SKM-1 (cell line): ENCODE data around the gene BCAS3.
"Not testable (repeated sequence)": the region's sequence is repeated elsewhere in the genome, so short reads cannot be mapped to it uniquely, and the experiment has no call there.

Experiments used
- DNase-seq: peaks from one replicate; lab custom pipeline; 2025; ENCODE audit not compliant: unreplicated experiment; lab: John Stamatoyannopoulos, UW

Gene BCAS3

DNA sequence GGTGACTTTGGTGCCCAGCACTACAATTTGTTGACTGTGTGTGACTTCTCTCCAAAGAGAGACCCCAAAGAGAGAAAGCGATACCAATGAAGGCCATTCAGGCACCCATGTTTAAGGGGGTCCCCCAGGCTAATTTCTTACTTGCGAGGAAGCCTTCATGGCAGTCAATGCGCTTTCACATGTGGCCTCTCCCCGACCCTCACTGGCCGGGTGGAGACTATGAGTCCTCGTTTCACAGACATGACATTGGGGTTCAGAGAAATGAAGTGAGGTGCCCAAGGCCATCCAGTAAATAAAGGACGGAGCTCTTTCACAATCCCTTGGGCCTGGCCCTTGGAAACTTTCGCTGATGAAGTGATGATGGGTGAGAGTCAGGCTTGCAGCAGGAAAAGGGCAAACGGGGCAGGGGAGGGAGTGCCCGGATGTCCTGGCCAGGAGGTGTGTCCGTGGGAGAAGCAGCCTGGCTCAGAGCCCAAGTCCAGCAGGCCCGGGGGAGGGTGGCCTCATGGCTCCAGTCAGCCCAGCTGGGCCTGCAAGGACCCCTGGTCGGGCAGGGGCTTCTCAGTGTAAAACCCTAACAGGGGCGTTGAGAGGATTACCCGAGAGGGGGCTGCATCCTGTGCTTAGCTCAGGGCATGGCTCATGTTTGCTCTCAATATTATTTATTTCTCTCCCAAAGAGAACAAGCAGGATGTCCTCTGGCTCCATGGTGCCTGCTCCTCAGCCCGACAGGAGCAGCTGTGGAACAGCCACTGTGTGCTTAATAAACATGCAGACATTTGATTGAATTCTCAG lies 736.7 kb downstream of the BCAS3 start:
- DNase-seq: no peak

DNA sequence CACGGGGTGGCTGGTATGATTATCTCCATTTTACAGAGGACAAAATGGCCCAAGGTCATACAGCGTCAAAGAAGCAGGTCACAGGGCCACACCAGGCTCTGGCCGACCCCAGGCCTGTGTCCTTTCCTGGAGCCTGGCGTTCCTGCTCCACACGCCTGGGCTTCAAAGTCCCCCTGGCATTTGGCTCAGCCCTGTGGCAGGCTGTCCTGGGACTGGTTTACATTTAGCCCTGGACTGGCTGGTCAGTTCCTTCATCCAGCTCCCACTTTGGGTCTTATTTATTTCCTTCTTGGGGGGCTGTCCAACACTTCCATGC lies 737.2 kb downstream of the BCAS3 start:
- DNase-seq: no peak

DNA sequence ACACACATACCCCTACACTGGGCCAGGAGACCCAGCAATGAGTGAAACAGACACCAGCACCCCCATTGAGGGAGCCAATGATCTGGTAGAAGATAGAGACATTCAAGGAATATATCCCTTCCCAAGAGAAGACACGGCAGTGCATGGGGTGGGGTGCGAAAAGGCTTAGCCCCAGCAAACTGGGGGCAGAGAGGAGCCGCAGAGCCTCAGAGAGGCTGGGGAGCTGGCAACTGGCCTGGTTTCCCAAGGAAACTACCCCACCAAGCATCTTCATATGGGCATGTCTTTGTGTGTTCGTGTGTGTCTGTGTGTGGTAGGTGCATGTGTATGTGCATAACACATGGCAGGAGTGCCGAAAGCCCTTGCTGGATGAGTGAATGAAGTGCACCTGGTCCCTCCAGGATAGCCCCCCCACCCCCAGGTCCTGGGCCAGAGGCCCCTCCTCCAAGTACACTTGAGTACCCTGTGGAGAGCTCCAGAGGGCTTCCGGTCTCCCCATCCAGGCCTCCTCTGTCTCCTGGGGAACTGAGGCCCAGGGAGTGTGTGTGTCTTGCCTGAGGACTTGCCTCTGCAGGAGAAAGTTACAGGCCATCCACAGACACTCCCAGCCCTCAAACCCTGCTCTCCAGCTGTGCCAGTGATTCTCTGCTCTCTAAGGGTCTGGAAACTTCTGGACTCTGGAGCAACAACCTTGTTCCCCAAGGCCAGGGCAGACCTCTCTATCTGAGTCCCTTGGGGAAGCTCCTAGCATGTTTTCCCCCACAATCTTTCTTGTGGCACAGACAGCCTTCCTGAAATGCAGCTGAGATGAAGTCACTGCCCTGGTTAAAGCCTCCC lies 737.9 kb downstream of the BCAS3 start:
- no peak for DNase-seq

DNA sequence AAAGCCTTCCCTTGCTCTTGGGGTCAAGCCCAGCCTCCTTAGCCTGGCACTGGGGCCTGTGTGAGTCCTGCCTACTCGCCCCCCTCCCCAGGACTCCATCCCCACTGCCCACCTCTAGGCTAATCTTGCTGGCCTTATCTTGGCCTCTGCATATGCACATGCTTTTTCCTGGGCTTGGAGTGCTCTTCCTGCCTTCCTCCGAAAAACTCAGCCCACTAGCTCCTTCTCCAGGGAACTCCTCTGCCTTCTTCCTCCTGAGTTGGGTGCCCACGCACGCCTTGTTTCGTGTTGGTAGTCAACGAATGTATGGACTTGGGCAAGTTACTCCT lies 738.5 kb downstream of the BCAS3 start:
- DNase-seq: no peak

DNA sequence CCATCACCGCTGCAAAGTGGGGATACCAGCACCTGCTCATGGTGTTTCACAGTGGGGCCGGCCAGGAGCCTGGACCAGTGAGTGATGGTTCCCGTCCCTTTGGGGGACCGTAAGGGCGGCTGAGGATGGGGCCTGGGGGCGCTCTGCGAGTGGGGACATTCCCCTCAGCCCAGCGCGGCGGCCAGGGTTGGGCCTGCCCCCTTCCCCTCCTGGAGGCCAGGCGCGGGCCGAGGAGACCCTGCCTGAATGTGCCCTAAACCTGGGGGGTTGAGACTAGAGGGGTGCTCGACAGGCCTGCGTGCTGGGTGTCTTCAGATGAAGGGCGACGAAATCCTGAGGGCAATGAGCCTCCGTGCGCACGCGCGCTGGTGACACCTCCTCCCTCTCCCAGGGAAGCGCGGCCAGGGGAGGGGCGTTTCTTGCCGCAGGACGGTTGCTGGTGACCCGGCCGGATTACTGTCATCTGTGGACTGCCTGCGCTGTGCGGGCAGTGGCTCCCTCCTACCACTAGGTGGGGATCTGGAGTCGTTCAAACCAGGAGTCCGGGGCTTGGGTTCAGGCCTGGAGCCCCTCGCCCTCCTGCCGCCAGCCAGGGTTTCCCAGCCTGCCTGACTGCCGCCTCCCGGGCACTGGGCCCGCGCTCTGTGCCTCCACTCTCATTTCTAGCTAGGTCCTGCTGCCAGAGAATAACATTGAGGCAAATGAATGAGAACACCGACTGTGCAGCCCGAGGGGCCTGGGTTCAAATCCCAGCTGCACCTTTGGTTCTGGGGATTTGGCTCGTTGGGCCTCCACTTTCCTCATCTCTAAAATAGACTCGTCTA lies 739.1 kb downstream of the BCAS3 start:
- peak; percentile 81 for DNase-seq

DNA sequence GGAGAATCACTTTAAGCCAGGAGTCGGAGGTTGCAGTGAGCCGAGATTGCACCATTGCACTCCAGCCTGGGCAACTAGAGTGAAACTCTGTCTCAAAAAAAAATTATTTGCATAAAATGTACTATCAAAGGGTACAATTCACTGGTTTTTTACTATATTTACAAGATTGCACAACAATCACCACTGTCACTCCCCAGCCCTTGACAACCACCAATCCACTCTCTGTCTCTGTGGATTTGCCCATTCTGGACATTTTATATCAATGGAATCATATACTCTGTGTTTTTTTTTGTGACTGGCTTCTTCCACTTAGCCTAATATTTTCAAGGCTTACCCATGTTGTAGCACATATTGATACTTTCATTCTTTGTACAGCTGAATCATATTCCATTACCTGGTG lies 740.8 kb downstream of the BCAS3 start:
- no peak for DNase-seq

DNA sequence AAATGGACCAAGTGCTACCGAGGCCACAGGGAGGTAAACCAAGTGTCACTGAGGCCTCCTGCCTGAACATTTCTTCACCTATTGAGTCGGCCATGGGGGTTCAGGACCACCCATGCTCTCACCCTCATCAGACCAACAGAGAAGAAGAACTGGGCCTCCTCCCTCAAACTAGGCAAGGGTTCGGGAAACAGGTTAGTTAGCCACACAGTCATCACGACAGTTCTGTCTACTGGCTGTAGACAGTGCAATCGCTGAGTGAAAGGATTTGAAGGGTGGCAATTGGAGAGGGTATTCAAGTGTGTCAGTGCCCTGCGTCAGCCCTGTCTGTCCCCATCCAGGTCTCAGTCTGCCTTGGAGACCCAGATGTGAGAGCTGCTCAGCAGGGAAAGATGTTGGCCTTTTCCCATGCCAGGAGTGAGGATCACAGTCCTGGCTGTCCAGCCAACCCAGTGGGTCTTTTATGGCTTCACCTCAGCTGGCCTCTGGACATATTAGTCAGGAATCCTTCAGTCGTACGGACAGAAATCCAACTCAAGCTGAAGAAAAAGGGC lies 741.9 kb downstream of the BCAS3 start:
- no peak for DNase-seq

DNA sequence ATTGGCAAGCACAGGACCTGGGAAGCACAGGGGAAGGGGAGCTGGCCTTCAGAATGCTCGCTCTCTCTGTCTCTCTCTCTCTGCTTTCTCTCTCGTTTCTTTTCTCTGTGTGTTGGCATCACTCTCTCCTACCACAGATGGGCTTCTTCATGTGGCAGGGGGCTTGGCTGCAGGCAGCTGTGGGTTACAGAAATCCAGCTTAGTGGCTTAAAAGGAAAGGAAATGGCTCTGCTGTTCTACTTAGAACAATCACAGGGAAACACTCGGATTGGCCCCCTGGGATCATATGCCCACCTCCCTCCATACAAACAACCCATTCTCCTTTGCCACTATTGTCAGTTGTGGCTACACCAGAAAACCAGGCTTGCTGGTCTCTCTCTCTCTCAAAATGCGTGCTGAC lies 742.4 kb downstream of the BCAS3 start:
- DNase-seq: no peak

DNA sequence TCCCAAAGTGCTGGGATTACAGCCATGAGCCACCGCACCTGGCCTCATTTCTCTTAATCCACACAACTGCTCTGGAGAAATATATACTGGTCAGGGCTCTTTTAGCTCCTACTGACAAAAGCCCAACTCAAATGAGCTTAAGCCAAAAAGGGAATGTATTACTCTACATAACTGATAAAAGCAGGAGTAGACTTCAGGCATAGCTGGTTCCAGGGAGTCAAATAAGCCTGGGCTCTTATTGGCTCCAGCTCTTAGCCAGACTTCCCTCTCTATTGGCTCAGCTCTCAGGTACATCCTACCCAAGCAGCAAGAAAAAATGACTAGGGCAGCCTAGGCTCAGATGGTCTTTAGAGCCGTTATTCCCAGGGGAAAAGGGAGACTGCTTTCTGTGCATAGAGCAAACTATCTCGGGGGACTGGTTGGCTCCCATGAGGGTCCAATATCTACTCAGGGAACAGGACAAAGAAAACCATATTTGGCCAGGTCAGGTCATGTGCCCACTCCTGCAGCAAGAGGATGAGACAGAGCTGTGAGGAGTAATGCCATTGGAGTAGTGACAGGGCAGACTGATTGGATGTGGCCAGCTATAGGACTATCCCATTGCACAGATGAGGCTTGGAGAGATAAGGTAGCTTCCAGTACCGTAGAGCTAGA lies 743.2 kb downstream of the BCAS3 start:
- DNase-seq: no peak

DNA sequence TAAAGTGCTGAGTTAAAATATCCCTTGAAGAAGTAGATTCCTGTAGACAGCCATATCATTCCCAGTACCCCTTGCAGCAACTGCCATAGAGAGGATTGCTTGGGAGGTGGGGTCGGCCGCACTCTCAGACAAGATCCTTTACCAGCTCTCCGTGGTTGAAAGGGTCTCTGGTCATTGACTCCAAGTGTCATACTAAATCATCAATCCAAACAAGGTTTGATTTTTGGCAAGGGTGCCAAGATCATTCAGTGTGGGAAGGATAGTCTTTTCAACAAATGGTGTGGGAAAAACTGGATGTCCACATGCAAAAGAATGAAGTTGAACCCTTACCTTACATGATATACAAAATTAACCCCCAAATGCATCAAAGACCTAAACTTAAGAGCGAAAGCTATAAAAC lies 743.8 kb downstream of the BCAS3 start:
- DNase-seq: no peak

DNA sequence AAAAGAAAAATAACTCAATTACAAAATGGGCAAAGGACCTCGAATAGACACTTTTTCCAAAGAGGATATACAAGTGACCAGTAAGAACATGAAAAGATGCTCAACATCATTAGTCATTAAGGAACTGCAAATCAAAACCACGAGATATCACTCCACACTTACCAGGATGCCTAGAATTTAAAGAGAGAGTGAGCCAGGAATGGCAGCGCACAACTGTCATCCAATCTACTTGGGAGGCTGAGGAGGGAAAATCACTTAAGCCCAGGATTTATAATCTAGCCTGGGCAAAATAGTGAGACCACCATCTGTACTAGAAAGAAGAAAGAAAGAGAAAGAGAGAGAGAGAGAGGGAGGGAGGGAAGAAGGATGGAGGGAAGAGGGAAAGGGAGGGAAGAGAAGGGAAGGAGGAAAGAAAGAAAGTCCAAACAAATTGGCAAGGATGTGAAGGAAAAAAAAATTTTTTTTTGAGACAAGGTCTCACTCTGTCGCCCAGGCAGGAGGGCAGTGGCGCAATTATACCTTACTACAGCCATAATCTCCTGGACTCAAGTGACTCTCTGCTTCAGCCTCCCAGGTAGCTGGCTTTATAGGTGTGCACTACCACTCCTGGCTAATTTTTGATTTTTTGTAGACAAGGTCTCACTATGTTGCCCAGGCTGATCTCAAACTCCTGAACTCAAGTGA lies 744.6 kb downstream of the BCAS3 start:
- no peak for DNase-seq

DNA sequence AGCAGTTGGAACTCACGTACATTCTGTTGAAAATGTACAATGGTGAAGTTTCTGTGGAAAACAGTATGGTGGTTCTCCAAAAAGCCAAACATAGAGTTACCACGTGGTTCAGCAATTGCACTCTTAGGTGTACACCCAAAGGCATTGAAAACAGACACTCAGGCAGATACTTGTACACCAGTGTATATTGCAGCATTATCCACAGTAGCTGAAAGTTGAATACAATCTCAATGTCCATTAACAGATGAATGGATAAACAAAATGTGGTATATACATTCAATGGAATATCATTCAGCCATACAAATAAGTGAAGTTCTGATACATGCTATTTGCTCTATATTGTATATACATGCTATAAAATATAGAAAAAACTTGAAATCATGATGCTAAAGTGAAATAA lies 745.2 kb downstream of the BCAS3 start:
- no peak for DNase-seq

DNA sequence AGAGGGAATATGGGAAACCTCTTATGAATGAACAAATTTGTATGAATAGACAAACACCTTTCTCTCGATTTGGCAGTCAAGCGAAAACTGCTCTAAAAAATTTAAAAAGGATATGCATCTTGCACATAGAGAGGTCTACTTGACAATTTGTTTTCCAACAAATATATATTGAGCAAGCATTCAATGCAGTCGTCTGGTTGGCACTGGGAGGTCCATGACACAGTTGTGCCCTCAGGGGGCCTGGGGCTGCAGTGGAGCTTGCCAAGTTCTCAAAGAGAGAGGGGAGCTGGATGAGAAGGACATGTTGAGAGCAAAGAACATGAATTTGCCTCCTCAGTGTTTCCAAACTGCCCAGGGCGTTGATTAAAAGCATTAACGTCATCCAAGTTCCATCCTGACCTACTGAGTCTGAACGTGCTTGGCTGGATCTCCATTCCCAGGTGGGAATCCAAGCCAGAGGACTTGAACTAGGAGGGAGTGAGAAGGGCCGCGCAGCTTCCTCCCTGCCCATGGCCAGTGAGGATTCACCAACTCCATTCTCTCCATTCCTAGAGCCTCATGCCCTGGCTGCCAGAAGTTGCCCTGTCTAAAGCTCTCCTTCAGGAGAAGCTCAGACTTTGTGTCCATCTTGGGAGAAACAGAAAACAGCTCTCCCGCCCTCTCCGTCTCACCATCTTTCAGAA lies 746.5 kb downstream of the BCAS3 start:
- no peak for DNase-seq

DNA sequence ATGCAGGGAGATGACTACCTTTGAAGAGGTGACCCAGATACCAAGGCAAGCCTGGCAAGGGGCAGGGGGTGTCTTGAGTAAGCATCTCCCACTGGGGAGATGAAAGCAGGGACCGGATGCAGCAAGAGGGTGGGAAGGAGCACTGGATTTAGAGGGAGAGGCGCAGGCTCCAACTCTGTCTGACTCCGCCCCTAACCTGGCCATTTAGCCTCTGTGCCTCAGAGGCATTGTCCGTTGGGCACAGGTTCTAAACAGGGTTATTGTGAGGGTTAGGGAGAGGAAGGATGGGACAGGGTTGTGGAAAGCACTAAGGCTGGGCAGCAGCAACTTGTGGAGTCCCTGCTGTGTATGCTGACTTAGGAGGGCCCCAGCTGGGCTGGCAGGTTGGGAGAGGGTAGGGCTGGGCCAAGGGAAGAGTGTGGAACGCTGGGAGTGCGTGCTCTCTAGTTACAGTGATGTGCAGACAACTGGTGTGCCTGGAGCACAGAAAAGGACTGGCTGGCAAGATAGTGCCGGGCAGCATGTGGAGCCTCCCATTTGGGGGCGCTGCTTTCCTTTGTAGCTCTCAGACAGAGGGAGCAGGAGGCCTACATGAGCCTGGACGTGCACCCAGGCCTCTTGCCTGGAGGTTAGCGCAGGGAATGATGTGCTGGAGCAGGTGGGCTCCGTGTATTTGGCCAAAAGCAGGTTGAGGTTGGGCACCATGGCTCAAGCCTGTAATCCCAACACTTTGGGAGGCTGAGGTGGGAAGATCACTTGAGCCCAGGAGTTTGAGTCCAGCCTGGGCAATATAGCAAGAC lies 748.2 kb downstream of the BCAS3 start:
- no peak for DNase-seq

DNA sequence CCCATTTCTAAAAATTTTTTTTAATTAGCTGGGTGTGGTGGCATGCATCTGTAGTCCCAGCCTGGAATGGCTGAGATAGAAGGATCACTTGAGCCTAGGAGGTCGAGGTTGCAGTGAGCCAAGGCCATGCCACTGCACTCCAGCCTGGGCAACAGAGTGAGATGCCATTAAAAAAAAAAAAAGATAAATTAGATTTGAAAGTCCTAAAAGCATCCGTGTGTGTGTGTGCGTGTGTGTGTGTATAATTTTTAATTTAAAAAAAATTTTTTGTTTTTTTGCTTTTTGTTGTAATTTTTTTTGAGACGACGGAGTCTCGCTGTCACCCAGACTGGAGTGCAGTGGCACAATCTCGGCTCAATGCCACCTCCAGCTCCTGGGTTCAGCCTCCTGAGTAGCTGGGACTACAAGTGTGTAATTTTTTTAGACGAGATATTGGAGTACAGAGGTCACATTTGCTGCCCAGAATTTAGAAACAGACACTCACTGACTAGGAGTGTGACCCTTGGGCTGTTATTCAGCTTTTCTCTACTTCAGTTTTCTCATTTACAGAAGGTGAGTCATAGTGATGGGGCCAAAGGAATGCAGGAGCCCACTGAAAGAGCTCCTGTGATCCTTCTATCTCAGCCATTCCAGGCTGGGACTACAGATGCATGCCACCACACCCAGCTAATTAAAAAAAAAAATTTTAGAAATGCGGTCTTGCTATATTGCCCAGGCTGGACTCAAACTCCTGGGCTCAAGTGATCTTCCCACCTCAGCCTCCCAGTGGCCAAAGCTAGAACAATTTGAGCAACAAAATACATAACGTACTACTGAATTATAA lies 749.0 kb downstream of the BCAS3 start:
- DNase-seq: no peak

DNA sequence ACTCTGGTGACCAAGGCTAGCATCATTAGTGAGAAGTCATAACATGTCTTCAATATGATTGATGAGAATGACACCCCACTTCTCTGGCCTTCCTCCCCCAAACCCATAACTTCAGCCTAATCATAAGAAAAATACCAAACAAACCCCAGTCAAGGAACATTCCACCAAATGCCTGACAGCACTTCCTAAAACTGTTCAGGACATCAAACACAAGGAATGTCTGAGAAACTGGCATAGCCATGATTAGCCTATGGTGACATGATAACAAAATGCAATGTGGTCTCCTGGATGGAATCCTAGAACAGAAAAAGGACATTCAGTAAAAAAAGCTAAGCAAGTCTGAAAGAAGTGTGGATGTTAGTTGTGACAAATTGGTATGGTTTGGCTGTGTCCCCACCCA lies 749.9 kb downstream of the BCAS3 start:
- DNase-seq: no peak

DNA sequence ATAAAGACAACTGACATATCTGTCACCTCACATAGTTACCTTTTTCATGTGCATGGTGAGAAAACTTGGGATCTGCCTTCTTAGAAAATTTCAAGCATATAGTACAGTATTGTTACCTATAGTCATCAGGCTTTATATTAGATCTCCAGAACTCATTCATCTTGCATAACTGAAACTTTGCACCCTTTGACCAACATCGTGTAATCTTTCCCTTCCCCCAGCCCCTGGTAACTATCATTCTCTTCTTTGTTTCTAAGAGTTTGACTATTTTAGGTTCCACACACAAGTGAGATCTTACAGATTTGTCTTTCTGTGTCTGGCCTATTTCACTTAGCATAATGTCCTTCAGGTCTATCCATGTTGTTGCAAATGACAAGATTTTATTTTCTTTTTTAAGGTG lies 751.6 kb downstream of the BCAS3 start:
- no peak for DNase-seq

DNA sequence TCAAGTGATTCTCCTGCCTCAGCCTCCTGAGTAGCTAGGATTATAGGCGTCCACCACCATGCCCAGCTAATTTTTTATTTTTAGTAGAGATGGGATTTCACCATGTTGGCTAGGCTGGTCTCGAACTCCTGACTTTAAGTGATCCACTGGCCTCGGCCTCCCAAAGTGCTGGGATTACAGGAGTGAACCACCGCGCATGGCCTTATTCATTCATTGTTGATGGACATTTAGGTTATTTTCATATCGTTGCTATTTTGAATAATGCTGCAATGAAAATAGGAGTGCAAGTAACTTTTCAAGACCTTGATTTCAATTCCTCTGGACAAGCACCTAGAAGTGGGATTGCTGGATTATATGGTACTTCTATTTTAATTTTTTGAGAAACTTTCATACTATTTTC lies 752.2 kb downstream of the BCAS3 start:
- DNase-seq: not testable (repeated sequence)
